Mucosa of gallbladder (tissue), 1 donor: ENCODE measurements around the gene KDM4B. TPM values are rescaled to one million over a fixed set of nuclear protein-coding genes. Genes with fewer than 3 reads are reported as not detected.

Source experiments
- DNase-seq: peaks from one replicate; pipeline ENCODE4 v3.0.0-alpha.2; 2020; ENCODE audit warnings: low spot score
- total RNA-seq: library from RNA; stranded (reverse); gene quantifications from one replicate; pipeline ENCODE4 v1.2.1, GENCODE V29; 2021
- donor health status: DM: no; HTN: no; CAD: no.

Gene KDM4B
- total RNA-seq, 1 donor from 2014 or later = 49.3 TPM

- no peak for DNase-seq
These were observed 81.2 kb downstream of the KDM4B start for GRCh38 chr19:5050067-5050656.

GRCh38 chr19:5050905-5051304 lies 82.0 kb downstream of the KDM4B start:
- DNase-seq = no peak

DNA sequence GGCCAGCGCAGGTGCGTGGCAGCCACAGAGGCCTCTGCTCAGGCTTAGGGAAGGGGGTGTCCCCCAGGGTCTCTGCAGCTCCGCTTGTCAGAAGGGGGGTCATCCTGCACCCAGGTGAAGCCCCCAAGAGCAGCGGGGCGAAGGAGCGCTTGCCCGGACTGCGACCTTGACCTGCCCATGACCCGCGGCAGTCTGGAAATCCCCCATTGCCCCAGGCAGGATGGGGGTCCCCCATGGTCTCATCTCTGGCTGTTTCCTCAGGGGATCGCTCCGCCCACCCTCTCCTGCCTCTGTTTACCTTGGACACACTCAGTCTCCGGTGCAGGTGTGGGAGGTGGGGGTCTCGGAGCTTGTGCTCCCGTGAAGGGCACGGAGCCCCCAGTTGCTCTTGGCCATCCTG lies 82.7 kb downstream of the KDM4B start:
- no peak for DNase-seq

DNA sequence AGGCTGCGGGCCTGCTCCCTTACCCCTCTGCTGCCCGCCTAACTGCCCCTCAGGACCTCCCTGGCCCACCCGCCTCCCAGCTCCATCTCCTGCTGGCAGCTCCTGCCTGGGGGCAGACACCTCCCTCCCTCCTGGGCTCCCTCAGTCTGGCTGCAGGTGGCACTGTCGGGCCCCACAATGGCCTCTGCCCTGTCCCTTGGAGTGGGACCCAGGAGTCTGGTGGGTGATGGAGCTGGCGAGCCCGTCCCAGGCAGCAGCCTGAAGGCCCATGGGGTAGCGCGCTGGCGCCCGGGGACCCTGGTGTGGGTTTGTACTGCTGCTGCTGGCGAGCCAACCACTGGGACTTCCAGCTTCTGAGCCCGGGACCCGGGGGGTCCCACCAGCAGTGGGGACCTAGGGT lies 83.6 kb downstream of the KDM4B start:
- no peak for DNase-seq

GRCh38 chr19:5052945-5053485 lies 84.1 kb downstream of the KDM4B start:
- no peak for DNase-seq

- DNase-seq = no peak
These were observed 84.7 kb downstream of the KDM4B start for GRCh38 chr19:5053661-5054060.

- DNase-seq = no peak
These were observed 85.9 kb downstream of the KDM4B start for GRCh38 chr19:5054551-5055456.

DNA sequence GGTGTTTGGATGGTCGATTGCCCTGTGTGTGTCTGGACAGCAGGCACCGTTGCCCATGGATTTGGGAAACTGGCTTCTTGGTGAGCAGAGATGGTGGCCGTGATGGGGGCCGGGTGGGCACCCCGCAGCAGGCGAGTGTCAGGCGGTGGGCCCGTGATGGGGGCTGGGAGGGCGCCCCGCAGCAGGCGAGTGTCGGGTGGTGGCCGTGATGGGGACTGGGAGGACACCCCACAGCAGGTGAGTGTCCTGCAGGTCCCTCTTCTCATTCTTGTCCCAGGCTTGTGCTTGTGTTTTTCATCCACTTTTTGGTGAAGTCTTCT lies 86.5 kb downstream of the KDM4B start:
- no peak for DNase-seq

DNA sequence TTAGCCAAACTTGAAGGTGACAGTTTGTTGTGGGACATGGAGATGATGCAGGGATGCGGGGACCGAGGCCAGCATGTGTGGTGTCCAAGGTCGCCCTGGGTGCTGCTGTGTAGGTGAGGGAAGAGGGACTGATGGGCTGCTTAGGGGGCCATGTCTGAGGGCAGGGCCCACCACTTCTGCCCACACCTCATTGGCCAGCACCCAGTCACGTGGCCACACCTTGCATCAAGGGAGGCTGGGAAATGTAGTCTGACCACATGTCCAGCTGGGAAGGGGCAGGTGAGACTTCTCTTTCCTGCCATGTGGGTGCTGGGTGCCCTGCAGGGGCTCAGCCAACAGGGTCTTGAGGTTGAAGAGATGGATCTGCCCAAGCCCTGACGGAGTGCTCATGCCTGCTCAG lies 88.9 kb downstream of the KDM4B start:
- DNase-seq = no peak

- DNase-seq = no peak
These were observed 89.8 kb downstream of the KDM4B start for GRCh38 chr19:5058521-5059212.

DNA sequence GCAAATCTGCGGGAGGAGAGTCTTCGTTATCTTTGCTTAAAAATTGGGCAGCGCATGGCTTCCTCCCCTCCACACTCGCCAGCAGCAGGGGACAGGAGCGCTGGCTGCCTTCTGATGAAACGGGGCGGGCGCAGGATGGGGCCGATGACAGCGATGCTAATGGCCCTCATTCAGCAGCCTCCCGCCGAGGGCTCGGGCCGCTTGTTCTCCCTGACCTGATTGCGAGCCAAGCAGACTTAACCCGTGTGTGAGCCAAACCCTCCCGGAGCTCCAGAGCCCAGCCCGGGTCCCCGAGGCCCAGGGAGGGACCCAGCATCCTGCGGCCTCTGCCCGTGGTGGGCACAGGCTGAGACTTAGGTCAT lies 90.3 kb downstream of the KDM4B start:
- no peak for DNase-seq

DNA sequence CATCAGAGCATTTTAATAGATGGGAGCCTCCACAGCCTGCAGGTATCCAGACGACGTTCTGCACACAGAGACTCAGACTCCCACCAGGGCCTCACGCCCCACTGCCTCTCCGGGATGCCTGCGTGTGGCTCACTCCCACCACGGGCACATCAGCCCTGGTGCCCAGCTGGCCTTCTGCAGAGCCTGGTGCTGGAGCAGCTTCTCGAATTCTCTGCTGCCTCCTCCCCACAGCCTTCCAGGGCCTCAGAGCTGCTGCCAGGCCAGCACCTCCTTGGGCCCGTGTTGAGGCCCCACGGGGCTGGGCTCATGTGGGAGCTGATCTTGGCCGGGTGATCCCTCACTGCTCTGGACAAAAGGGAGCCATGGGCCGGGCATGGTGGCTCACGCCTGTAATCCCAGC lies 90.9 kb downstream of the KDM4B start:
- no peak for DNase-seq

GRCh38 chr19:5062195-5062594 lies 93.3 kb downstream of the KDM4B start:
- DNase-seq = no peak

DNA sequence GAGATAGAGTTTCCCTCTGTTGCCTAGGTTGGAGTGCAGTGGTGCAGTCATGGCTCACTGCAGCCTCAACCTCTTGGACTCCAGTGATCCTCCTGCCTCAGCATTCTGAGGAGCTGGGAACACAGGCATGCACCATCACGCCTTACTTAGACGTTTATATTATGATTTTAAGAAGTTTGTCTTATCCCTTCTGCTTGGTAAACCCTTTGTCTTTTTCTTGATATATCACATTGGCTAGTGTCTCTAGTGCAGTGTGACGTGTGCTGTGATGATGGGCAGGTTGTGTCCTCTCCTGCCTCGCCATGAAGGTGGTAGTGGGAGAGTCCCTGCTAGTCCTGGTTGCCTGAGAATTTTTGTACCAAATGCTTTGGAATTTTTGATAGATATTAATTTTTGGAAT lies 93.9 kb downstream of the KDM4B start:
- no peak for DNase-seq

GRCh38 chr19:5063873-5064645 lies 95.1 kb downstream of the KDM4B start:
- no peak for DNase-seq

DNA sequence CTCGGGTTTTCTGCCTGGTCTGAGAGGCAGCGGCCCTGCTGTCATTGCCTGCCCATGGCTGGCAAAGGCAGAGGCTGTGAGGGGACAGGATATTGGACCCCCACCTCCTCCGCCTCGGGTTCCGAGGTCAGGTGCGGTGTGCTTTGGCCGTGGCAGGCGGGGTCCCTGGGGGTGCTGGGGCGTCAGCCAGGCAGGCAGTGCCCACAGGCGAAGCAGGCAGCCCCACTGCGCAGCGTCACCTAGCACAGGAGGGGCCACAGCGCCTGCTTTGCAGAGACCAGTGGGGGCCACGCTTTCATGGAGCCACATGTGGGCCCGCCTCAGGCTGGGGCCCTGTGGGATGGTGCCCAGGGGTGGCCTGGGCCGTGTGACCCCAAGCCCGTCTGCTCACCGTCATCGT lies 96.0 kb downstream of the KDM4B start:
- no peak for DNase-seq

DNA sequence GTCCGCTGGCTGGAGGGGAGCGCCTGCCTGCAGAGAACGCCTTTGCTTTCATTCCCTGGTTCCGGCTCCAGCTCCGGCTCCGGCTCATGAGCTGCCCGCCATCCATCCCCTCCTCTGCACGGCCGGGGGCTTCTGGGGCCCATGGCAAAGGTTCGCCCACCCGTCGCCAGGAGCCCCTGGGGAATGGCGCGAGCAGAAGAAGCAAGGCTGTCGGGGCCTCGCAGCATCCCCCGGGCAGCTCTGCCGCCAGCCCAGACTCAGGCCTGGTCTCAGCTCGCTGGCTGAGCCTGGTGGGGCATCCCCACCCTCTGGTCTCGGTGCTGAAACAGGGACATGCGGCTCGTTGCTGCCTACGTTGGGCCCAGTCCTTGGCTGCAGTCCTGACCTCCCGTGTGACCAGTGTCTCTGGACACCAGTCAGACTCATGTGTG lies 96.8 kb downstream of the KDM4B start:
- DNase-seq = no peak

- no peak for DNase-seq
These were observed 97.9 kb downstream of the KDM4B start for GRCh38 chr19:5066768-5067167.

DNA sequence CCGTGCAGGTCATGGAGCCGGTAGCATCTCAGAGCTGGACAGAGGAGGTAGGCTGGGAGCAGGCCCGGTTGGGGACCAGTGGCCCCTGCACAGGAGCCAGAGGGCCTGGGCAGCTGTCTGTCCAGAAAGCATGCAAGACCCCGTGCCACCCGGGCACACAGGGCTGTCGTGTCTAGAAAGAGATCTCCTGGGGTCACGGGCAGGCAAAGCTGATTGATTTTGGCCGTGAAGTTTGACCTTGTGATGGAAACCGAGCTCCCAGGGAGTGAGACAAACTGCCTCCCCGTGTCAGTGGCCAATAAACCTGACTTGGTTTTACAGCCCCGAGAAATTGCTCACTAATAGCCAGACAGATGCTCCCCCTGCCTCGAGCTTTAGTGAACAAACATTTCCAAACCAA lies 98.8 kb downstream of the KDM4B start:
- DNase-seq = no peak

DNA sequence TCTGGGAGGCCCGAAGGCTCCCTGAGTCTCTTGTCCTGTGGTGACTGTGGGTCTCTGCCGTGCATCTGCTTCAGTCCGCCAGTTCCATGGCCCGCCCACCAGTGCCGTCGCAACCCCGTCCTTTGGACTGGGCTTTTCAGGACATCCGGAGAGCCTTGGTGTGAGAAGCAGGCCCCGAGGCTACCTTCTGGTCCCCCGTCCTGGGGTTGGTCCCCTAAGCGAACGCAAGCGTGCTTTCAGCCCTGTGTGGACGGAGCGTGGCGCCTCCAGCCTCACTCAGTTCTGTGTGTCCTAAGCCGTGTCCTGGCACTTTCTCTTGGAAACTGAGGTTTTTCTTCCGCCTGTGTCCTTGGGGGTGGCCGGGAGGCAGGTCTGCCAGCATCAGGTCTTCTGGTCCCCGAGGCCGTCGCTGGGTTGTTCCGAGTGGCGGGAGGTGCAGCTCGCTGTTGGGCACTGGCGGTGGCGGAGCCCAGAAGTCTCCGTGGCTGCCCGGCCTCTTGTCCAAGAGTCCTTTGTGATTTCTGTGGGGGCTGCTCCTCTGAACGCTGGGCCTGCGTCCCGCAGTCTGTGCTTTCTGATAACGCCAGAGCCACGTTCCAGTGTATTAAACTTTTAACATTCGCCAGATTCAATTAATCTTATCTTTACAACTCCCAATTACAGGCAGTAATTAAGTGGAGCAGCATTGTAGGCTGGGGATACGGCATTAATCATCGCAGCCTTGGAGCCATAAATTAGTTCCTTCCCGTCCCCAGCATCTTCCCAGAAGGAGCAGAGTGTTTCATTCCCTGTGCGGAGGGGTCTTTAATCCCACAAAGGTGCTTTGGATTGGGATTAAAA lies 99.5 kb downstream of the KDM4B start:
- no peak for DNase-seq

- DNase-seq = no peak
These were observed 101.4 kb downstream of the KDM4B start for GRCh38 chr19:5070331-5070730.
